ENCODE results near the gene COL6A1.

The COL6A1 gene

GRCh38 chr21:45939521-45940045 lies 42.0 kb upstream of the COL6A1 start:
- no peak overlapping the region for H3K4me2 ChIP-seq
- no peak for TF ChIP-seq CTCF (conservative IDR thresholded peaks at IDR 0.05; ENCODE audit: low read depth, low read length)
- no peak overlapping the region for H3K27ac ChIP-seq

GRCh38 chr21:45940091-45940490 lies 41.5 kb upstream of the COL6A1 start:
- Histone ChIP-seq H3K9ac (no peak overlapping the region), H3K4me1 (ENCODE audit: low read depth, poor library complexity, severe bottlenecking) (no peaks in the 10 kb centered on the region), H4K20me1 (ENCODE audit: insufficient read depth) (no peaks in the 10 kb centered on the region), H2AFZ (ENCODE audit: low read depth) (no peak overlapping the region), H3K4me3 (IDR thresholded peaks at IDR 0.05; ENCODE audit: insufficient read depth, low read depth, low read length) (no peak overlapping the region), H3K27me3 (ENCODE audit: insufficient read depth, low read depth) (peaks cover 29% of the 10 kb centered on the region; the same call in 1 of the 2 replicates), H3K4me2 (no peak overlapping the region), H3K27ac (no peak overlapping the region), H3K36me3 (ENCODE audit: insufficient read depth) (no peaks in the 10 kb centered on the region), H3K79me2 (ENCODE audit: insufficient read depth, low read depth) (no peaks in the 10 kb centered on the region)
- TF ChIP-seq CTCF (conservative IDR thresholded peaks at IDR 0.05; ENCODE audit: low read depth, low read length) = no peak

More at GRCh38 chr21:45939521-45940045, 42.0 kb upstream of the COL6A1 start:
- no peaks in the 10 kb centered on the region for H3K79me2 ChIP-seq (ENCODE audit: insufficient read depth, low read depth)
- no peak overlapping the region for H2AFZ ChIP-seq (ENCODE audit: low read depth)
- H3K27me3 ChIP-seq (ENCODE audit: insufficient read depth, low read depth) = peaks cover 29% of the 10 kb centered on the region; the same call in 1 of the 2 replicates
- no peaks in the 10 kb centered on the region for H3K36me3 ChIP-seq (ENCODE audit: insufficient read depth)
- no peaks in the 10 kb centered on the region for H4K20me1 ChIP-seq (ENCODE audit: insufficient read depth)
- H3K4me3 ChIP-seq (IDR thresholded peaks at IDR 0.05; ENCODE audit: insufficient read depth, low read depth, low read length) = no peak overlapping the region
- H3K4me1 ChIP-seq (ENCODE audit: low read depth, poor library complexity, severe bottlenecking) = no peaks in the 10 kb centered on the region
- H3K9ac ChIP-seq = no peak overlapping the region

GRCh38 chr21:45940621-45941337 lies 40.8 kb upstream of the COL6A1 start:
- no peak overlapping the region for H2AFZ ChIP-seq (ENCODE audit: low read depth)
- H3K27me3 ChIP-seq (ENCODE audit: insufficient read depth, low read depth) = peaks cover 31% of the 10 kb centered on the region; the same call in 1 of the 2 replicates
- no peaks in the 10 kb centered on the region for H3K4me1 ChIP-seq (ENCODE audit: low read depth, poor library complexity, severe bottlenecking)
- no peak for TF ChIP-seq CTCF (conservative IDR thresholded peaks at IDR 0.05; ENCODE audit: low read depth, low read length)
- no peak overlapping the region for H3K4me3 ChIP-seq (IDR thresholded peaks at IDR 0.05; ENCODE audit: insufficient read depth, low read depth, low read length)
- no peak overlapping the region for H3K9ac ChIP-seq
- H3K79me2 ChIP-seq (ENCODE audit: insufficient read depth, low read depth) = no peaks in the 10 kb centered on the region
- no peak overlapping the region for H3K27ac ChIP-seq
- no peaks in the 10 kb centered on the region for H4K20me1 ChIP-seq (ENCODE audit: insufficient read depth)
- H3K4me2 ChIP-seq = no peak overlapping the region
- H3K36me3 ChIP-seq (ENCODE audit: insufficient read depth) = no peaks in the 10 kb centered on the region

GRCh38 chr21:45941338-45941710 lies 40.2 kb upstream of the COL6A1 start:
- Histone ChIP-seq H4K20me1 (ENCODE audit: insufficient read depth) (no peaks in the 10 kb centered on the region), H2AFZ (ENCODE audit: low read depth) (no peak overlapping the region), H3K9ac (no peak overlapping the region), H3K4me3 (IDR thresholded peaks at IDR 0.05; ENCODE audit: insufficient read depth, low read depth, low read length) (no peak overlapping the region), H3K4me2 (no peak overlapping the region), H3K27ac (no peak overlapping the region), H3K36me3 (ENCODE audit: insufficient read depth) (no peaks in the 10 kb centered on the region), H3K4me1 (ENCODE audit: low read depth, poor library complexity, severe bottlenecking) (no peaks in the 10 kb centered on the region), H3K27me3 (ENCODE audit: insufficient read depth, low read depth) (peaks cover 35% of the 10 kb centered on the region; the same call in 1 of the 2 replicates), H3K79me2 (ENCODE audit: insufficient read depth, low read depth) (no peaks in the 10 kb centered on the region)
- TF ChIP-seq CTCF (conservative IDR thresholded peaks at IDR 0.05; ENCODE audit: low read depth, low read length) = no peak

All from KMS-11 (cell line).